VCaP (cell line): Measurements from ENCODE around the gene C1orf56.
A peak's percentile ranks its signal among the peaks of the same experiment; 100 is the strongest.

Source experiments
- H3K27ac ChIP-seq: fragments of 450-650 bp; 2 replicates; pipeline ENCODE4 v1.5.1; 2017
- CTCF ChIP-seq: fragments of 450-650 bp; conservative IDR thresholded peaks from 2 replicates; pipeline ENCODE4 v1.5.1; 2017; ENCODE audit warnings: mild to moderate bottlenecking, moderate library complexity

Gene C1orf56, protein sequence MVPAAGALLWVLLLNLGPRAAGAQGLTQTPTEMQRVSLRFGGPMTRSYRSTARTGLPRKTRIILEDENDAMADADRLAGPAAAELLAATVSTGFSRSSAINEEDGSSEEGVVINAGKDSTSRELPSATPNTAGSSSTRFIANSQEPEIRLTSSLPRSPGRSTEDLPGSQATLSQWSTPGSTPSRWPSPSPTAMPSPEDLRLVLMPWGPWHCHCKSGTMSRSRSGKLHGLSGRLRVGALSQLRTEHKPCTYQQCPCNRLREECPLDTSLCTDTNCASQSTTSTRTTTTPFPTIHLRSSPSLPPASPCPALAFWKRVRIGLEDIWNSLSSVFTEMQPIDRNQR

DNA sequence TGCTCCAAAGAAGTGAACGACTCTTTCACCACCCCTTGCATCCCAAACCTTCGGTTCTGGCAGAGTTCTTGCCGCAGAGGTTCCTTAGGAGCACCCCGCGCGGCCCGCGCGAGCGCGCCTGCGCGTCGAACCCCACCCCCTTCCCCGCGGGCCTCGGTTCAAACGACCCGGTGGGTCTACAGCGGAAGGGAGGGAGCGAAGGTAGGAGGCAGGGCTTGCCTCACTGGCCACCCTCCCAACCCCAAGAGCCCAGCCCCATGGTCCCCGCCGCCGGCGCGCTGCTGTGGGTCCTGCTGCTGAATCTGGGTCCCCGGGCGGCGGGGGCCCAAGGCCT is at the start of gene C1orf56:
C1orf56 (plus strand) TSS at position 161 of the 334 bp plus-strand sequence; CDS start at position 258, 97 bp downstream.
- TF ChIP-seq CTCF, result no peak
- H3K27ac ChIP-seq, result peak within 1 kb of the TSS; percentile 98

DNA sequence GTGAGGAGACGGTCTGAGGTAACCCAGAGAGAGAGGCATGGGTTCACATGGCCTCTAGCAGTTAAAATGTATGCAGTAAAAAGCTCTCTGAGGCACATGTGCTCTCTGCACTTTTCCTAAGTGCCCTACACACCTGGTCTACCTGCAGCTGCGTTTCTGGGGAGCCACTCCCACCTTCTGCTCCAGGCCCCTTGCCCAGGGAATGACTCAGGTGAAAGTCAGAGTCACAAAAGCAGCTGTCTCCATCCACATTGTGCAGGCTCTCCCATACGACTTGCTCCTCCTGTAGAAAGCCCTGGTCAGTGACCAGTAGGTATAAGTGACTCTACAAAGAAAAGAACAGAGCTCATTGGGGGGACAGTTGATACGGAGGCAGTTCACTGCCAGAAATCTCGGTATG is 49.6 kb upstream of the C1orf56 start:
- no peak overlapping the region for H3K27ac ChIP-seq
- no peak for TF ChIP-seq CTCF

- no peak for TF ChIP-seq CTCF
- H3K27ac ChIP-seq, result no peak overlapping the region
These were observed 48.4 kb upstream of the C1orf56 start for GRCh38 chr1:150999051-150999674.

DNA sequence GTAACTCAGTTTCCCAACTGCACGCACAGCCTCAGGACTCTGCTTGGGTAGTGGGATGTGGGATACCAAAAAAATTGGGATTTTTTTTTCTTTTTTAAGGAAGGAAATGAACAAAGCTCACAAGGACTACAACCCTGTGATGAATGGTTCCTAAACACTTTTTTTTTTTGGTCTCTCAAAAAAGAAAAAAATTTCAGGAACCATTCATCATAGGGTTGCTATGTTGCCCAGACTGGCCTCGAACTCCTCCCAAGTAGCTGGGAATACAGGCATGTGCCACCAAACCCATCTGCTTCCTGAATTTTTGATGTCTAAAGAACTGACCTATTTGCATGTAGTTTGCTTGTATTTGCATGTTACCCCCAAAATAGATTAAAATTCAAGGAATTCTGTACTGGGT is 47.6 kb upstream of the C1orf56 start:
- TF ChIP-seq CTCF, result no peak
- H3K27ac ChIP-seq, result no peak overlapping the region

GRCh38 chr1:151000408-151000807 is 47.1 kb upstream of the C1orf56 start:
- TF ChIP-seq CTCF, result no peak
- H3K27ac ChIP-seq, result no peak overlapping the region

DNA sequence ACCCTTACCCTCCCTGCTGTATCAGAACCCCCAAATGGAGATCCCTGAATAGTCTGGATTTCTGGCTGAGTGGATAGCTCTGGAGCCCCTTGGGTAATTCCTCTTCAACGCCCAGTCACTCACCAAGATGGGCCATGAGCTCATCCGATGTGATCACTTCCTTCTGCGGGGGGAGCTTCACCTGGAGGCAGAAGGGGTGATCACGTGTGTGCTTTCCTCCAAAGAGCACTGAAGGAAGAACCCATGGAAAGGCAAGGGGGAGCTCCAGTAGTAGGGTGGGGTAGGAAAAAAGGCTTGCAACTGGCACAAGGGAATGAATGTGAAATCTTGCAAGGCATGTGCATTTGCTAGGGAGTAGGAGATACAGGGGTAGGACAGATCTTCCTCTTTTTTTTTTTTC is 45.9 kb upstream of the C1orf56 start:
- H3K27ac ChIP-seq, result no peak overlapping the region
- no peak for TF ChIP-seq CTCF

- H3K27ac ChIP-seq, result no peak overlapping the region
- TF ChIP-seq CTCF, result no peak
These were observed 45.5 kb upstream of the C1orf56 start for GRCh38 chr1:151002051-151002450.
